DOHH2 (cell line): ENCODE measurements around the gene NEGR1.

Experiments used
- H3F3A ChIP-seq: fragments of 200-600 bp; sonication (generic), shearing (Covaris generic); 2 replicates; pipeline ENCODE4 v1.6.0; 2016; ENCODE audit warnings: antibody characterized with exemption, mild to moderate bottlenecking; ENCODE audit not compliant: control insufficient read depth, insufficient read depth
- H3K27ac ChIP-seq: fragments of 200-600 bp; sonication (generic); 2 replicates; pipeline ENCODE4 v1.5.1; 2014; ENCODE audit warnings: low read depth, mild to moderate bottlenecking, low read length, moderate library complexity
- H3K27me3 ChIP-seq: fragments of 200-600 bp; sonication (generic); 2 replicates; pipeline ENCODE4 v1.6.1; 2014; ENCODE audit warnings: mild to moderate bottlenecking, low read length, mixed read lengths; ENCODE audit not compliant: control insufficient read depth
- H3K36me3 ChIP-seq: fragments of 200-600 bp; sonication (generic); 2 replicates; pipeline ENCODE4 v1.6.1; 2014; ENCODE audit warnings: mild to moderate bottlenecking, low read length, moderate library complexity, mixed read lengths; ENCODE audit not compliant: control insufficient read depth
- H3K4me1 ChIP-seq: fragments of 200-600 bp; sonication (generic); 2 replicates; pipeline ENCODE4 v1.6.1; 2014; ENCODE audit warnings: mild to moderate bottlenecking, low read length, mixed read lengths; ENCODE audit not compliant: control insufficient read depth
- H3K4me2 ChIP-seq: fragments of 200-600 bp; sonication (generic); 2 replicates; pipeline ENCODE4 v1.6.0; 2014; ENCODE audit warnings: mild to moderate bottlenecking, low read length, moderate library complexity
- H3K4me3 ChIP-seq: fragments of 200-600 bp; sonication (generic); 2 replicates; pipeline ENCODE4 v1.5.1; 2014; ENCODE audit warnings: mild to moderate bottlenecking, low read length, mixed read lengths
- H3K79me2 ChIP-seq: fragments of 200-600 bp; sonication (generic); 2 replicates; pipeline ENCODE4 v1.6.1; 2014; ENCODE audit warnings: mild to moderate bottlenecking, low read length, mixed read lengths; ENCODE audit not compliant: control insufficient read depth
- H3K9me2 ChIP-seq: fragments of 200-600 bp; sonication (generic); replicated peaks from 2 replicates; pipeline ENCODE4 v1.6.1; 2014; ENCODE audit warnings: mild to moderate bottlenecking, low read length, mixed read lengths; ENCODE audit not compliant: control insufficient read depth
- H3K9me3 ChIP-seq: fragments of 200-600 bp; sonication (generic); 2 replicates; pipeline ENCODE4 v1.6.1; 2014; ENCODE audit warnings: antibody characterized with exemption, low read length, mixed read lengths; ENCODE audit not compliant: control insufficient read depth, insufficient read depth
- H4K20me1 ChIP-seq: fragments of 200-600 bp; sonication (generic); 2 replicates; pipeline ENCODE4 v1.6.0; 2014; ENCODE audit warnings: low read depth, mild to moderate bottlenecking, antibody characterized with exemption, low read length, moderate library complexity; ENCODE audit not compliant: control insufficient read depth, insufficient read depth
- EZH2phosphoT487 ChIP-seq: fragments of 200-600 bp; sonication (generic); IDR thresholded peaks from 2 replicates; pipeline ENCODE4 v1.6.1; 2017; ENCODE audit warnings: borderline replicate concordance, mild to moderate bottlenecking, antibody characterized with exemption, low read length, moderate library complexity, mixed read lengths
- TF ChIP-seq, protein P1 (sequence below): fragments of 200-600 bp; sonication (generic); IDR thresholded peaks from one replicate; pipeline ENCODE4 v1.5.1; 2014; ENCODE audit warnings: antibody characterized with exemption, mild to moderate bottlenecking, low read depth, low read length; ENCODE audit not compliant: poor library complexity, severe bottlenecking

NEGR1 gene

DNA sequence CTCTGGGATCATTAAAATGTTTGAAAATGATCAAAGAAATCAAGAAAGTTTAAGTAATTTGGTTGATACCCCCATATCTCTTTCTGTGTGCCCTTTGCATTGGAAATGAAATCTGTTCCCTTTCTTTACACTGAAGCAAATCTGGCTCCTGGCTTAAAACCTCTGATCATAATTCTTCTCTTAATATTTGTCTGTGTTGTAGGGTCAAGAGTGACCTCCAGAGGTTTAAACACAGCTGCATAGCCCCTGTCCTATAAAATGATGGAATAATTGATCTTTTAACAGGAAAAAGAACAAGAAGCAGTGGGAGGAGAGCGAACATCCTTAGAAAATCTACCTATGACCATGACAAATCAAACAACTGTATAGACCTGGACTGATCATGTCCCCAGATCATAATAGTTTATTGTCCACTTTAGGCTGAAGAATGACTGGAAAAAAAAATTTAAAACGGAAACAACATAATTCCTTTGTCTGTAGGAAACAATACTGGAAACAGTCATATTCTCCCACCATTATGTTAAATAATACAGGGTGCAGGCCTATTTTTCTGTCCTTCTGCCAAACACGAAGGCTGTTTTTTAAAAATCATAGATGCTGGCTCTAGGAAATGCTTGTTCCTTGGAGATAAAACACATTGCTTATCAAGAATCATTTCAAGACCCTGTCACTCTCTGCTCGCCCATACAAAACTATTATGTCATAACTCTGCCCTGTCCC, 184.3 kb downstream of the NEGR1 start:
- H3K4me3 ChIP-seq: no peak overlapping the region
- no peak overlapping the region for H3K4me2 ChIP-seq
- H3K9me2 ChIP-seq: no peaks in the 10 kb centered on the region
- no peaks in the 10 kb centered on the region for H3K4me1 ChIP-seq
- no peaks in the 10 kb centered on the region for H3K36me3 ChIP-seq
- no peak for TF ChIP-seq EZH2phosphoT487
- TF ChIP-seq, protein P1, sequence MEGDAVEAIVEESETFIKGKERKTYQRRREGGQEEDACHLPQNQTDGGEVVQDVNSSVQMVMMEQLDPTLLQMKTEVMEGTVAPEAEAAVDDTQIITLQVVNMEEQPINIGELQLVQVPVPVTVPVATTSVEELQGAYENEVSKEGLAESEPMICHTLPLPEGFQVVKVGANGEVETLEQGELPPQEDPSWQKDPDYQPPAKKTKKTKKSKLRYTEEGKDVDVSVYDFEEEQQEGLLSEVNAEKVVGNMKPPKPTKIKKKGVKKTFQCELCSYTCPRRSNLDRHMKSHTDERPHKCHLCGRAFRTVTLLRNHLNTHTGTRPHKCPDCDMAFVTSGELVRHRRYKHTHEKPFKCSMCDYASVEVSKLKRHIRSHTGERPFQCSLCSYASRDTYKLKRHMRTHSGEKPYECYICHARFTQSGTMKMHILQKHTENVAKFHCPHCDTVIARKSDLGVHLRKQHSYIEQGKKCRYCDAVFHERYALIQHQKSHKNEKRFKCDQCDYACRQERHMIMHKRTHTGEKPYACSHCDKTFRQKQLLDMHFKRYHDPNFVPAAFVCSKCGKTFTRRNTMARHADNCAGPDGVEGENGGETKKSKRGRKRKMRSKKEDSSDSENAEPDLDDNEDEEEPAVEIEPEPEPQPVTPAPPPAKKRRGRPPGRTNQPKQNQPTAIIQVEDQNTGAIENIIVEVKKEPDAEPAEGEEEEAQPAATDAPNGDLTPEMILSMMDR: no peak
- H3K27ac ChIP-seq: no peak overlapping the region
- no peaks in the 10 kb centered on the region for H3K79me2 ChIP-seq
- H3K9me3 ChIP-seq: no peaks in the 10 kb centered on the region
- no peaks in the 10 kb centered on the region for H4K20me1 ChIP-seq
- H3F3A ChIP-seq: no peaks in the 10 kb centered on the region
- H3K27me3 ChIP-seq: no peaks in the 10 kb centered on the region

DNA sequence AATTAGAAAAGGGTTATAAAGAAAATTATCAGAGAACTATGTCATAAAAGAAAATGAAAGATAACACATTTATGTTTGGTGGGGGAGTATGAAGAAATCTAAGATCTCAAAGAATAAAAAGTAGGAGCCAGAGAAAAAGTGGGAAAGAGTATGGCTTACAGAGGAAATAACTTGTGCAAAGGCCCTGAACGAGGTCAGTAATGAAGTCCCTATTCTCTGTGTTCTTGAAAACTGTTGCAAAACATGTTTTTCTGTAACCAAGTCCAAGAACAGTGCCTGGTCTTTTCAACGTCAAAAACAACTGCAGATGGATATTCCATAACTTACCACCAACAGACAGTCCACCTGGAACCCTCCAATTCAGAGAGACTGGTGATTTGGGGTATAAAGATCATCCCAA, 188.1 kb downstream of the NEGR1 start:
- no peaks in the 10 kb centered on the region for H4K20me1 ChIP-seq
- H3K36me3 ChIP-seq: no peaks in the 10 kb centered on the region
- H3K27ac ChIP-seq: no peak overlapping the region
- H3K9me2 ChIP-seq: no peaks in the 10 kb centered on the region
- TF ChIP-seq, protein P1: no peak
- TF ChIP-seq EZH2phosphoT487: no peak
- no peaks in the 10 kb centered on the region for H3K4me1 ChIP-seq
- H3F3A ChIP-seq: no peaks in the 10 kb centered on the region
- no peak overlapping the region for H3K4me3 ChIP-seq
- H3K4me2 ChIP-seq: no peak overlapping the region
- H3K27me3 ChIP-seq: no peaks in the 10 kb centered on the region
- H3K79me2 ChIP-seq: no peaks in the 10 kb centered on the region
- H3K9me3 ChIP-seq: no peaks in the 10 kb centered on the region

GRCh38 chr1:72086394-72086793, 195.9 kb downstream of the NEGR1 start:
- Histone ChIP-seq H3K4me1 (no peaks in the 10 kb centered on the region), H3K9me3 (no peaks in the 10 kb centered on the region), H3K27ac (no peak overlapping the region), H3K4me2 (no peak overlapping the region), H3K79me2 (no peaks in the 10 kb centered on the region), H3K4me3 (no peak overlapping the region), H3K27me3 (no peaks in the 10 kb centered on the region), H3K9me2 (no peaks in the 10 kb centered on the region), H3F3A (no peaks in the 10 kb centered on the region), H4K20me1 (no peaks in the 10 kb centered on the region), H3K36me3 (no peaks in the 10 kb centered on the region)
- TF ChIP-seq EZH2phosphoT487: no peak
- TF ChIP-seq, protein P1: no peak
